Activated CD8-positive, alpha-beta memory T cell treated with anti-CD3 and anti-CD28 coated beads, Interleukin-2, amount 10 ng/mL, durations not matched to agents 7 days and 5 days (primary cell): ENCODE data around the gene TTLL12. TPM values are rescaled to one million over a fixed set of nuclear protein-coding genes. Genes with fewer than 3 reads are reported as not detected.

Experiments used
- ATAC-seq: fragments of 150-1000 bp; cut with Tn5 transposase; one replicate; pipeline ENCODE4 v1.10.0; 2021; ENCODE audit warnings: moderate library complexity
- CTCF ChIA-PET: fragments of 350-600 bp; sonication (Branson Sonifier 250); formaldehyde crosslinking; loops from one replicate; lab custom pipeline; 2021; ENCODE audit warnings: antibody characterized with exemption; lab: Charles Lee
- DNase-seq: peaks from one replicate; pipeline ENCODE4 v3.0.0-alpha.2; 2020
- H3K27ac Mint-ChIP-seq: one replicate; pipeline ENCODE4 v1.8.0; 2021; ENCODE audit warnings: mild to moderate bottlenecking, mixed read lengths
- H3K27me3 Mint-ChIP-seq: one replicate; pipeline ENCODE4 v1.8.0; 2021; ENCODE audit warnings: mixed read lengths
- H3K36me3 Mint-ChIP-seq: one replicate; pipeline ENCODE4 v1.8.0; 2021; ENCODE audit warnings: mild to moderate bottlenecking, mixed read lengths
- H3K4me1 Mint-ChIP-seq: one replicate; pipeline ENCODE4 v1.8.0; 2021; ENCODE audit warnings: mixed read lengths
- H3K4me3 Mint-ChIP-seq: one replicate; pipeline ENCODE4 v1.8.0; 2021; ENCODE audit warnings: mild to moderate bottlenecking, moderate library complexity, mixed read lengths
- H3K9me3 Mint-ChIP-seq: one replicate; pipeline ENCODE4 v1.8.0; 2022; ENCODE audit warnings: low read depth, mixed read lengths
- total RNA-seq, 2 experiments: library from RNA; stranded (reverse); gene quantifications; one replicate each; pipeline ENCODE4 v1.2.3, GENCODE V29; 2021

TTLL12 gene
- total RNA-seq, 2 experiments from 2014 or later = 40.3 to 49.7 TPM

DNA sequence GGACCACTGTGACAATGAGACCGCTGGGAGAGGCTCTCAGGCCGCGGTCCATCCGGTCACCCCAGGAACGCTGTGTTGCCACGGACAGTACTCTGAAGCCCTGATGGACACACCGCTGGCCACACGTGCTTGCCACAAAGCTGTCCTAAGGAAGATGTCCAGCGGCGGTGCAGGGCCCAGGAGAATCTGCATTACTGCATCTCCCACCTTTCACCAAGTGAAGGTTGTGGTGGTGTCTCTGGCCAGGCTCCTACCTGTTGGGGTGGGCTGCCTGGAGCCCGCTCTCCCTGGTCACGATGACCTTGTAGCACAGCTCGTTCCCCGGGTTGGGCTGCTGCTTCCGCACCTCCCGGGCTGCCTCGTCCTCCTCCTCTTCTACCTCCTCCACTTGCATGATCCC, 4.2 kb downstream of the TTLL12 start:
- ATAC-seq (no peak), DNase-seq (no peak)
- peaks cover 28% of the 10 kb centered on the region for H3K4me1 Mint-ChIP-seq
- H3K9me3 Mint-ChIP-seq = no peaks in the 10 kb centered on the region
- H3K4me3 Mint-ChIP-seq = no peak overlapping the region
- CTCF ChIA-PET = no interaction called here
- no peak overlapping the region for H3K27ac Mint-ChIP-seq
- H3K27me3 Mint-ChIP-seq = no peaks in the 10 kb centered on the region
- H3K36me3 Mint-ChIP-seq = peaks cover 24% of the 10 kb centered on the region

DNA sequence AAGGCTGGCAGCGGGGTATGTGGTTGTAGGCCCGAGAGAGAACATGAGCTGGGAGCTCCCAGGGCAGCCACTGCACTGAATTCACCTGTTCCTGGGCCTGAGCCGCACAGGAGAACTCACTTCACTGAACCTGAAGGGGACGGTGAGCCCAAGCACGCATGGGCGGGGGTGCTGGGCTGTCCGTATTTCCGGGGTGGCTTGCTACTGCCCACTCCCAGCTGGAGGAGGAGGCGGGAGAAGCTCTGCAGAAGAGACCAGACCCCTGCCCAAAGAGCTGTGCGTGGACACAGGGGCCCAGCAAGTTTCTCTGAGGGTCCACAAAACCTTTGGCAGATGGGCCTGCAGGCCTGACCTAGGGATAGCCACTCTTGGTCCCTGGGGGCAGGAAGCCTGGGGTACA, 4.8 kb downstream of the TTLL12 start:
- Mint-ChIP-seq H3K27me3 (no peaks in the 10 kb centered on the region), H3K36me3 (peaks cover 29% of the 10 kb centered on the region), H3K9me3 (no peaks in the 10 kb centered on the region), H3K27ac (no peak overlapping the region), H3K4me1 (peaks cover 28% of the 10 kb centered on the region), H3K4me3 (no peak overlapping the region)
- CTCF ChIA-PET = no interaction called here
- ATAC-seq (no peak), DNase-seq (no peak)

DNA sequence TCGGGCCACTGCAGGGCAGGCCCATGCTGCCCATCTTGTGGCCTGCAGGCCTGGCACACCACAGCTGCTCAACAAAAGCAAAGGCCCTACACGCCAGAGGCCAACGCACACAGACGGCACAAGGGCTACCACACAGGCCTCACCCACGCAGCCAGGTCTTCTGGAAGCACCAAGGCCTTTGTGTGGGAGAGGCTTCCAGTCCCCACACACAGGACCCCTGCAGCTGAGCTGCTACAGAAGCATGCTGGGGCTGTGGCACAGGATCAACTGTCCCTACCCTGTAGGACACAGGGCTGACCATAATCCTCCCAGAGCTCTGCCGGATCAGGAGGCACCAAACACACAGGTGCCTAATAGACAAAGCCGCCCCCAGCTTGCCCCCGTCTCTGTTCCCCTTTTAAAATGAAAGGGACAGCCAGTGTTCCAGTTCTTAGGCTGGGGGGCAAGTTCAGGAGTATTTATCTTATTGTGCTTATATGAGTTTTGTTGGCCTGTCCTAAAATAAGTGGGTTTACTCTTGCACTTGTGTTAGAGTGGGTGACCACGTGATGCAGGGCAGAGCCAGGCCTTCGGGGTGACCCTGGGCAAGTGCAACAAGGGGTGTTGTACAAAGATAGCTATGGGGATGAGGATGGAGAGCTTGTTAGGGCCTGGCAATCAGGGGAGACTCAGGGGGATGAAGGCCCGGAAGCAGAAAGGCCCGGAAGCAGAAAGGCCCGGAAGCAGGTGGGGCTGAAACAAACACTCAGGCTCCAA, 5.4 kb downstream of the TTLL12 start:
- H3K36me3 Mint-ChIP-seq = peaks cover 29% of the 10 kb centered on the region
- no peak overlapping the region for H3K4me3 Mint-ChIP-seq
- H3K9me3 Mint-ChIP-seq = no peaks in the 10 kb centered on the region
- no peak for ATAC-seq
- no peak for DNase-seq
- H3K27ac Mint-ChIP-seq = no peak overlapping the region
- H3K27me3 Mint-ChIP-seq = no peaks in the 10 kb centered on the region
- CTCF ChIA-PET = no interaction called here
- H3K4me1 Mint-ChIP-seq = peaks cover 28% of the 10 kb centered on the region

DNA sequence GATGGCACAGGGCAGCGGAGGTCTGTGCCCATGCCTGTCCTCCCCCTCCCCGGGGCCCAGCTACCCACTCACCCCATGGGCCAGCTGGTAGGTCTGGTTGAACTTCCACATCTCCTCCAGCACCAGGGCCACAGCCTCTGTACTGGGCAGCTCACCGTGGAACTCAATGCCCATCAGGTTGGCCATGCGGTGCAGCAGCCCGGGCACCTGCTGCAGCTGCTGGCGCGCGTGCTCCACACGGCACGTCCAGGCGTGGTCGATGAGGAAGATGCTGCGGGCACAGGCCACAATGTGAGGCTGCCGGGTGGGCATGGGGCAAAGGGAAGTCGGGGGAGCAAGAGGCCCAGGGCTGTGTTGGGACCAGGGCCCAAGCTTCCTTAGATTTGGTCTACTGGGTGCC, 6.3 kb downstream of the TTLL12 start:
- no peak overlapping the region for H3K27ac Mint-ChIP-seq
- DNase-seq = no peak
- no peak overlapping the region for H3K4me3 Mint-ChIP-seq
- ATAC-seq = no peak
- peaks cover 26% of the 10 kb centered on the region for H3K4me1 Mint-ChIP-seq
- H3K36me3 Mint-ChIP-seq = peaks cover 29% of the 10 kb centered on the region
- no peaks in the 10 kb centered on the region for H3K9me3 Mint-ChIP-seq
- CTCF ChIA-PET = no interaction called here
- H3K27me3 Mint-ChIP-seq = no peaks in the 10 kb centered on the region

DNA sequence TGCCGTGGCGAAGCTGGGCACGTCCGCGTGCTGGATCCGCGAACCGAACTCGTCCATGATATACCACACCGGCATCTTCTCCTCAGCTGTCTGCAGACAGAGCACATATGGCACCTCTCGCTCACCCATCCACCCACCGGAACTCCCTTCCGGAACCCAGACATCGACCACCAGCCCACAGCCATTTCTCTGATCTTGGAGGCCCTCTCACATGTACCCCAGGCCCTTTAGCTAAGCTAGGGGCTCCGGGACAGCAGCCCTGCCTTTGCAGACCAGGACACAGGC, 7.1 kb downstream of the TTLL12 start:
- H3K9me3 Mint-ChIP-seq = no peaks in the 10 kb centered on the region
- no peak for ATAC-seq
- no peaks in the 10 kb centered on the region for H3K27me3 Mint-ChIP-seq
- H3K36me3 Mint-ChIP-seq = peaks cover 29% of the 10 kb centered on the region
- CTCF ChIA-PET = no interaction called here
- no peak for DNase-seq
- H3K4me1 Mint-ChIP-seq = peaks cover 20% of the 10 kb centered on the region
- no peak overlapping the region for H3K4me3 Mint-ChIP-seq
- no peak overlapping the region for H3K27ac Mint-ChIP-seq

DNA sequence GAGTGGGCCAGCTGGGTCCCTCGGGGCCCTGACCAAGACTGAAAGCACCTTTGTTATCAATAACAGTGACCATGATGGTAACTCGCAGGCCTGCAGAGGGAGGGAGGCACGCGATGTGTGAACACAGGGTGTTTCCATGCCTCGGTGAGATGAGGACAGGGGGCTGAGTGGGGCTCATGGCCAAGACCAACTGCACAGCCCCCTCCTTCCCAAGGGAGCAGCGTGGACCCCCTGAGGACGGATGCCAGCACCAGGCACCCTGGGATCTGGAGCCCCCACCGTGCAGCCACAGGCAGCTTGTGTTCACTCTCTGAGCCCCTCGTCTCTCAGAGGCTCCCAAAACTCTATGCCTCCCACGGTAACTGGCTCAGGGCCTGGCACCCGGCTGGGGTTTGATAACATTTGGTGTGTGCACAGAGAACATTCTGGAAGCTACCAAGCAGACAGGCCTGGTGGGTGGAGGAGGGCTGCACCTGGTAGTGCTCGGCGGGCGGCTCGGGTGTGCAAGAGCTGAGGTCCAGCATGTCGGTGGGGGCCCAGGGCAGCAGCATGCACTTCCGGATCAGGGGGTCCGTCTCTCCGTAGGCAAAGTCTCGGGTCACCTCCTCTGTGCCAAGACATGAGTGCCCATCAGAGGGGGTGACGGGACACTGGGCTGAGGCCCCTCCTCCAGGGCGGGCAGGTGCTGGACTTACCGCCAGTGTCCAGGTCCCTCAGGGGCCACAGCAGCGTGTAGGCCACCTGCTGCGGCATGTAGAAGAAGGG, 7.6 kb downstream of the TTLL12 start:
- peaks cover 16% of the 10 kb centered on the region for H3K4me1 Mint-ChIP-seq
- no peaks in the 10 kb centered on the region for H3K27me3 Mint-ChIP-seq
- ATAC-seq = no peak
- peaks cover 29% of the 10 kb centered on the region for H3K36me3 Mint-ChIP-seq
- CTCF ChIA-PET = no interaction called here
- H3K9me3 Mint-ChIP-seq = no peaks in the 10 kb centered on the region
- DNase-seq = no peak
- no peak overlapping the region for H3K27ac Mint-ChIP-seq
- no peak overlapping the region for H3K4me3 Mint-ChIP-seq

DNA sequence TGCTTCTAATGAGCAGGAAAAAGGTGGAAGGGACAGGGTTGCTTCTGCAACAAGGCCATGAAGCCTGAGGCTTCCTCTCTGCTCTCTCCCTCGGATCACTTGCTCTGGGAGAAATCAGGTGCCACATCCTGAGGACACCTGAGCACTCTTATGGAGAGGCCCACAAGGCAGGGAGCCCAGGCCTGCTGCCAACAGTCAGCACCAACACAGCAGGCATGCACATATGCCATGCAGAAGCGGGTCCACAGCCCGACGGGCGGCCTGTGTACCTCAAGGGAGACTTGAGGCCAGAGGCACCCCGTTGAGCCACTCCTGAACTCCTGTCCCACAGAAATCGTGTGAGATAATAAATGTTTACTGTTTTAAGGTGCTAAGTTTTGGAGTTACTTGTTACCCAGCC, 9.5 kb downstream of the TTLL12 start:
- H3K27ac Mint-ChIP-seq = no peak overlapping the region
- ATAC-seq (no peak), DNase-seq (no peak)
- H3K4me3 Mint-ChIP-seq = no peak overlapping the region
- peaks cover 31% of the 10 kb centered on the region for H3K36me3 Mint-ChIP-seq
- peaks cover 3% of the 10 kb centered on the region for H3K4me1 Mint-ChIP-seq
- CTCF ChIA-PET = no interaction called here
- H3K27me3 Mint-ChIP-seq = no peaks in the 10 kb centered on the region
- no peaks in the 10 kb centered on the region for H3K9me3 Mint-ChIP-seq

DNA sequence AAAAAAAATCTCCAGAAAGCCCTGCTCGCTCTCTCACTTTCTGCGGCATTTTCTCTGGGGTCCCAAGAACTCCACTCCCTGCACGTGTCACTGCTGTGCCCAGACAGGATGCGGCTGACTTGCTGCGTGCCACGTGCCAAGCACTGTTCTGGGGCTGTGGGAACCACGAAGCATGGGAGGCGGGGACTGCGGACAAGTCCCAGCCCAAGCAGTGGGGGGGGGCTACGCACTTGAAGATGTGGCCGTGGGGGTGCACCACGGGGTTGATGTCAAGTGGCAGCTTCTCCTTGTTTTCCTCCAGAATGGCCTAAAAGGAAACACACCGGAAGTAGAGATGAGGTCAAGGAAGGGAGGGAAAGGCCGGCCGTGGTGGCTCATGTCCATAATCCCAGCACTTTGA, 10.8 kb downstream of the TTLL12 start:
- Mint-ChIP-seq H3K9me3 (no peaks in the 10 kb centered on the region), H3K27me3 (no peaks in the 10 kb centered on the region), H3K27ac (no peak overlapping the region), H3K36me3 (peaks cover 30% of the 10 kb centered on the region), H3K4me1 (peaks cover 9% of the 10 kb centered on the region), H3K4me3 (no peak overlapping the region)
- CTCF ChIA-PET = no interaction called here
- no peak for ATAC-seq
- no peak for DNase-seq

DNA sequence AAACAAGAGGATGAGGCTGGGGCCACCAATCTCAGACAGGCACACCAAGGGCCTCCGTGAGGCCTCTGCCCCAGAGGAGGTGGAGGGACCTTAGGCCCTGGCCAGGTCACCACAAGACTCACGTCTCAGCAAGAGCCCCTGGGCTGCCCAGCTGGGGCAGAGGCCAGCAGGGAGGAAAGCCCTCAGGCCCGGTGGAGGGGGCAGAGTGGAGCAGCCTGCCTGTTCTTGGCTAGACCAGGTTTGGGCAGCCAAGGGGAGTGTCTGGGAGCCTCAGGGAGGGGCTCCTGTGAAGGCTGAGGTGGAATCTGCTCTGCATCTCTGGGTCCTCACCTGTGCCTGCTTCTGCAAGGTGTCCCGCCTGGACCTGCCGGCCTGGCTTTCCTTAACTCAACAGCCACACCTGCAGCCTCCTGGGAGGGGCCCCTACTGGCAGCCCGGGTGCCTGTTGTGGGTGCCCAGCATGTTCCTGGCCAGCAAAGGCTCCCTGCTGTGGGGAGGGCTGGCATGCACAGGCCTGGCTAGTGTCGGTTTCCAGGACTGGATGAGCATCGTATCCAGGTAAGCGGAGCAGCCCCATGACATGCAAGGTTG, 11.9 kb downstream of the TTLL12 start:
- Mint-ChIP-seq H3K4me3 (no peak overlapping the region), H3K4me1 (peaks cover 16% of the 10 kb centered on the region), H3K36me3 (peaks cover 28% of the 10 kb centered on the region), H3K27me3 (no peaks in the 10 kb centered on the region), H3K27ac (no peak overlapping the region), H3K9me3 (no peaks in the 10 kb centered on the region)
- CTCF ChIA-PET = interaction anchor here (0.7 kb wide), 2 partner anchors 17 to 213 kb away, joined by 3 read pairs; no protein-coding TSS in a partner anchor
- no peak for ATAC-seq
- DNase-seq = no peak

DNA sequence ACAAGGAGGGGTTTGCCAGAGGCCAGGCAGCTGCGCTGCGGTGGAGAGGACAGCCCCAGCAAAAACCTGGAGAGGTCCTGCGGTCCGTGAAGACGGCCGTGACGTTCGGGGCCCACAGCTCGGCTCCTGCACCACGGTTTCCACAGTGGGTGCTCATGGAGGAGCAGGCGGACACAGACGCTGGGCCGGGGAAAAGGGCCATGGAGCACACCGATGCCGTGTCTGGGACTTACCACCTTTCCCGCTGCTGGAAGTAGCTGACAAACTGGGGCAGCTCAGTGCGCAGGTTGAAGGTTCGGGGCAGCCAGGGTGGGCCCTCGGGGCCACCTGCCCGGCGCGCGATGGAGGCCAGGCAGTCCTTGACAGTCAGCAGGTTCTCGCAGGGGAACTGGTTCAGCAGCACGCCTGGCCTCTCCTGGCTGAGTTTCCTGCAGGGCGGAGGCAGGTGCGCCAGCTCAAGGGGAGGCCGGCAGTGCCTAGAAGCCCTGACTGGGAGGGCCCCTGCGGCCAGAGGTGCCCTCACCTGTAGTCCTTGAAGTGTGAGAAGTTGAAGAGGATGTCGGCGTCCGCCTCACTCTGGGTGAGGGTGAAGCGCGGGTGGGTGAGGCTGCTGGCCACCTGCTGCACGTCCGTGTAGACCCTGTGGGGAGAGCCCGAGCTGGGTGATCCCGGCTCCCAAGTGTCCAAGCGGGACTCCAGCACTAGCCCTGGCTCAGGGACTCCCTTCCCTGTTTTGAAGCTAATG, 12.8 kb downstream of the TTLL12 start:
- CTCF ChIA-PET = no interaction called here
- Mint-ChIP-seq H3K4me1 (peaks cover 16% of the 10 kb centered on the region), H3K9me3 (no peaks in the 10 kb centered on the region), H3K27me3 (no peaks in the 10 kb centered on the region), H3K4me3 (no peak overlapping the region), H3K27ac (no peak overlapping the region), H3K36me3 (peaks cover 20% of the 10 kb centered on the region)
- DNase-seq (no peak), ATAC-seq (no peak)

DNA sequence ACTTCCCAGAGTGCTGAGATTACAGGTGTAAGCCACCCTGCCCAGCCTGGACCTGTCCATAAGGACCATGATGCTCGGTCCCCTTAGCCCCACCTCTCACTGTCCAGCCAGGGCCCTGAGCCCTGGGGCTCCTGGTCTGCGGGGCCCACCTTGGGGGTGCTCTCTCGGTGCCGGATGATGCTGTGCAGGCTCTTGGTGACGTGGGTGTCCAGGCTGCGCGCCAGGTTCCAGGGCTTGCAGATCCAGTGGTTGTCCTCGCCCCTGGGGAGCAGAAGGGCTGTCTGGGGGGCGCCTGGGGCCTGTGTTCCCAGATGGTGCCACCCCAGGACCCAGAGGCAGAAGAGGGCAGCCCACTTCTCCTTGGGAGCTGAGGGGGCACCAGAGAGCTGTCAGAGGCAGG, 13.4 kb downstream of the TTLL12 start:
- DNase-seq (no peak), ATAC-seq (no peak)
- H3K27me3 Mint-ChIP-seq = no peaks in the 10 kb centered on the region
- H3K36me3 Mint-ChIP-seq = peaks cover 14% of the 10 kb centered on the region
- H3K4me1 Mint-ChIP-seq = peaks cover 20% of the 10 kb centered on the region
- CTCF ChIA-PET = no interaction called here
- H3K4me3 Mint-ChIP-seq = no peak overlapping the region
- no peaks in the 10 kb centered on the region for H3K9me3 Mint-ChIP-seq
- H3K27ac Mint-ChIP-seq = no peak overlapping the region

DNA sequence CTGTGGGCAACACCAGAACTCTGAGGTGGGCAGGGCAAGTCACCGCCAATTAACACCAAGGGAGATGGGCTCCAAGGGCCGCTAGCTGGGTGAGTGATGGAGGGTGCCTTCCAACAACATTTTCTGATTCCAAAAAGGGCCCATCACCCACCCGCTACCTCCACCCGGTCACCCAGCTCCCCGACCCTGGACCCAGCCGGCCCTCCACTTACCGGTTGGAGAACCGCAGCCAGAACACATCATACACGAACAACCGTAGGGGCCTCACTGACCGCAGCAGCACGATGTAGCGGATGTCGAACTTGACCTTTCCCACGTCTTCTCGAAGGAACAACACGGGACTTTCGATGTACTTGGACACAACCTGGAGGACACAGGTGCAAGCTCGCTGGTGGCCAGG, 14.7 kb downstream of the TTLL12 start:
- no peaks in the 10 kb centered on the region for H3K9me3 Mint-ChIP-seq
- H3K27me3 Mint-ChIP-seq = no peaks in the 10 kb centered on the region
- ATAC-seq = no peak
- peaks cover 5% of the 10 kb centered on the region for H3K36me3 Mint-ChIP-seq
- no peak overlapping the region for H3K27ac Mint-ChIP-seq
- no peak overlapping the region for H3K4me3 Mint-ChIP-seq
- DNase-seq = no peak
- H3K4me1 Mint-ChIP-seq = peaks cover 20% of the 10 kb centered on the region
- CTCF ChIA-PET = no interaction called here

DNA sequence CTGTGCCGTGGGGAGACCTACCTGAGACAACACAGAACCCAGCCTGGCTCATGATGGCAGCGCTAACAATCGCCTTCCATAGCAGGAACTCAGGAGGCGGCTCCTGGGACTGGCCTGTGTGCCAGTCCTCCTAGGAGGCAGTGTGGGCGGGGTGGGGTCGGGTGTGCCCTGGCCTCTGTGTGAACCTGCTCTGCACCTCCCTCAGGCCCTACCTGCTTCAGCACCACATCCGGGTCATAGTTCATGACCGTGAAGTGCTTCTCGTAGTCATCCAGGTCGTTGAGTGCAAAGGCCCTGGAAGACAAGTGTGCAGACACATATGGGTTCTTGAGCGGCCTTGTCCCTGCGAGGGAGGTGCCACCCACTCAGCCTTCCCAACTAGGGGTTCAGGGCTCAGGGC, 15.3 kb downstream of the TTLL12 start:
- no peaks in the 10 kb centered on the region for H3K27me3 Mint-ChIP-seq
- no peak overlapping the region for H3K4me3 Mint-ChIP-seq
- H3K4me1 Mint-ChIP-seq = peaks cover 20% of the 10 kb centered on the region
- DNase-seq (no peak), ATAC-seq (no peak)
- peaks cover 5% of the 10 kb centered on the region for H3K36me3 Mint-ChIP-seq
- CTCF ChIA-PET = no interaction called here
- H3K27ac Mint-ChIP-seq = no peak overlapping the region
- no peaks in the 10 kb centered on the region for H3K9me3 Mint-ChIP-seq
